ENCODE data around the gene UPF1.
"Not testable (repeated sequence)": the region's sequence is repeated elsewhere in the genome, so short reads cannot be mapped to it uniquely, and the experiment has no call there.

Gene UPF1

DNA sequence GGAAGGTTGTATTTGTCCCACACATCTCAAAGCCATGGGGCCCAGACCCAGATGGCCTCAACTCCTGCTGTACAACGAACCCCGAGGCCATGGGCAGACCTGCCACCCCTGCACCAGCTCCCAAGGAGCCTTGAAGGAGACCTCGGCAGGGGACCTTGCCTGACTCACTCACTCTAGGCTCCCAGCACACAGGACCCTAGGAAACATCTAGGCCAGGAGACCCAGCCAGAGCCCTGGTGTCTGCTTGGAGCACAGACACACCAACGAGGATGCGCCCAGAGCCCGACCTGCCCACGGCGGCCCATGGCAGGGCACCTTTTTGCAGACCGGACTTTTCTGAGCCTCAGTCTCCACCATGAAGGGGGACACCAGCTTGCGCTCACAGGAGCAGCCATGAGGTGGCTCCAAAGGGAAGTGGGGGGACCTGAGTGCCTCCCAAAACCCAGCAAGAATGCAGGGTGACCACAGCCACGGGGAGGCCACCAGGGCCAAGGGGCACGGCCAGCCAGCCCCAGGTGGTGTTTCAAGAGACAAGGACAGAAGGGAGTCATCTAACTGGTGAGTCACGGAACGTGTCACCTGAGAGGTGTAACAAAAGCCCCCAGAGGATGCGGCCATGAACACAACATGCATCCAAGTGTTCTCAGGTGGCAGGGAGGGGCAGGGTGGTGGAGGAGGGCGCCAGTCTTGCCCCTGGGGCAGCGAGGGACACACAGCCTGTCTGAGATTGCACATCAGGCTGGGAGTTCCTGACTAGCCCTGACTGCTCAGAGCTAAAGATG lies 69.1 kb downstream of the UPF1 start:
- Histone ChIP-seq H3K4me3 (ENCODE audit: low read length) (no peak overlapping the region), H2AK5ac (ENCODE audit: low read length) (no peak overlapping the region), H3K4me2 (ENCODE audit: low read length) (no peak overlapping the region), H3K4ac (ENCODE audit: low read depth, low read length) (no peak overlapping the region), H3K27ac (ENCODE audit: low read depth, low read length) (no peak overlapping the region), H3K4me1 (ENCODE audit: control insufficient read depth, low read depth, low read length) (no peaks in the 10 kb centered on the region), H3K36me3 (ENCODE audit: control insufficient read depth, insufficient read depth, low read length) (peaks cover 2% of the 10 kb centered on the region), H3K56ac (ENCODE audit: low read length) (no peak overlapping the region), H2BK120ac (ENCODE audit: low read depth, low read length) (no peak overlapping the region), H3K23ac (ENCODE audit: low read length) (no peak overlapping the region), H2BK5ac (ENCODE audit: low read length) (no peak overlapping the region), H3K79me2 (ENCODE audit: control insufficient read depth, insufficient read depth, low read length) (no peaks in the 10 kb centered on the region), H3K79me1 (ENCODE audit: low read length) (no peaks in the 10 kb centered on the region), H2BK15ac (replicated peaks; ENCODE audit: low read depth) (no peak overlapping the region), H3K9ac (ENCODE audit: low read length) (no peak overlapping the region), H4K5ac (ENCODE audit: low read length) (no peak overlapping the region), H3K27me3 (ENCODE audit: insufficient read depth, low read length, poor library complexity) (no peaks in the 10 kb centered on the region), H3K18ac (ENCODE audit: low read length) (no peak overlapping the region), H4K8ac (ENCODE audit: low read depth, low read length) (no peak overlapping the region)
- no CpG with 5 or more reads among the region's 17 CpGs for WGBS (ENCODE audit: extremely low coverage, insufficient coverage, low lambda C conversion rate)
- no peak for DNase-seq

DNA sequence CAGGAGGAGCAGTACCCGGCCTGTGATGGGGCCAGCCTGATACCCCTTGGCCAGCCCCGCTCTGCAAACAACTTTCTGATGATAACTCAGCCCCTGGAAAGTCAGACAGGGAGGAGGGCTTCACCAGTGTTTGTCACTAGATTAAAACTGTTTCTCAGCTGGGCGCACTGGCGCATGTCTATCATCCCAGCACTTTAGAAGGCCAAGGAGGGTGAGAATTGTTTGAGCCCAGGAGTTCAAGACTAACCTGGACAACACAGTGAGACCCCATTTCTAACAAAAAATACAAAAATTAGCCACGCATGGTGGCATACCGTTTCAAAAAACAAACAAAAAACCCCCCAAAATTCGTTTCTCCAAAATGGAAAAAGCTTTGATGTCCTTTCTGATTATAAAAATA lies 69.7 kb downstream of the UPF1 start:
- no peak overlapping the region for H2BK120ac ChIP-seq (ENCODE audit: low read depth, low read length)
- H4K8ac ChIP-seq (ENCODE audit: low read depth, low read length) = no peak overlapping the region
- no peak overlapping the region for H3K4me2 ChIP-seq (ENCODE audit: low read length)
- no peaks in the 10 kb centered on the region for H3K27me3 ChIP-seq (ENCODE audit: insufficient read depth, low read length, poor library complexity)
- no peak overlapping the region for H3K23ac ChIP-seq (ENCODE audit: low read length)
- no peak overlapping the region for H3K9ac ChIP-seq (ENCODE audit: low read length)
- no peak overlapping the region for H3K18ac ChIP-seq (ENCODE audit: low read length)
- no peak overlapping the region for H2BK5ac ChIP-seq (ENCODE audit: low read length)
- H3K4me3 ChIP-seq (ENCODE audit: low read length) = no peak overlapping the region
- DNase-seq = no peak
- H3K27ac ChIP-seq (ENCODE audit: low read depth, low read length) = no peak overlapping the region
- H3K4me1 ChIP-seq (ENCODE audit: control insufficient read depth, low read depth, low read length) = no peaks in the 10 kb centered on the region
- peaks cover 2% of the 10 kb centered on the region for H3K36me3 ChIP-seq (ENCODE audit: control insufficient read depth, insufficient read depth, low read length)
- WGBS (ENCODE audit: extremely low coverage, insufficient coverage, low lambda C conversion rate) = no CpG with 5 or more reads among the region's 7 CpGs
- no peaks in the 10 kb centered on the region for H3K79me2 ChIP-seq (ENCODE audit: control insufficient read depth, insufficient read depth, low read length)
- no peak overlapping the region for H2AK5ac ChIP-seq (ENCODE audit: low read length)
- H3K79me1 ChIP-seq (ENCODE audit: low read length) = no peaks in the 10 kb centered on the region
- H3K4ac ChIP-seq (ENCODE audit: low read depth, low read length) = no peak overlapping the region
- H4K5ac ChIP-seq (ENCODE audit: low read length) = no peak overlapping the region
- no peak overlapping the region for H3K56ac ChIP-seq (ENCODE audit: low read length)
- H2BK15ac ChIP-seq (replicated peaks; ENCODE audit: low read depth) = no peak overlapping the region

DNA sequence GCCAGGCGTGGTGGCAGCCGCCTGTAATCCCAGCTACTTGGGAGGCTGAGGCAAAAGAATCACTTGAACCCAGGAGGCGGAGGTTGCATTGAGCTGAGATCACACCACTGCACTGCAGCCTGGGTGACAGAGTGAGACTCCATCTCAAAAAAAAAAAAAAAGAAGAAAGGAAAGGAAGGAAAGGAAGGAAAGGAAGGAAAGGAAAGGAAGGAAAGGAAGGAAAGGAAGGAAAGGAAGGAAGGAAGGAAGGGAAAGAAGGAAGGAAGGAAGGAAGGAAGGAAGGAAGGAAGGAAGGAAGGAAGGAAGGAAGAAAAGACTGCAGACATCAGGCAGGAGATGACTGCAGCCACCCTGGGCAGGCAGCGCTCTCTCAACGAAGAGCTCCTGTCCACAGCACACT lies 70.8 kb downstream of the UPF1 start:
- H3K56ac ChIP-seq (ENCODE audit: low read length); DNase-seq; H3K27ac ChIP-seq (ENCODE audit: low read depth, low read length); H2BK15ac ChIP-seq (replicated peaks; ENCODE audit: low read depth); H3K4me2 ChIP-seq (ENCODE audit: low read length); H3K23ac ChIP-seq (ENCODE audit: low read length); H3K79me2 ChIP-seq (ENCODE audit: control insufficient read depth, insufficient read depth, low read length); H2BK120ac ChIP-seq (ENCODE audit: low read depth, low read length); H3K4ac ChIP-seq (ENCODE audit: low read depth, low read length); H3K27me3 ChIP-seq (ENCODE audit: insufficient read depth, low read length, poor library complexity); H3K79me1 ChIP-seq (ENCODE audit: low read length); H3K36me3 ChIP-seq (ENCODE audit: control insufficient read depth, insufficient read depth, low read length); H4K5ac ChIP-seq (ENCODE audit: low read length); H3K4me1 ChIP-seq (ENCODE audit: control insufficient read depth, low read depth, low read length); H3K9ac ChIP-seq (ENCODE audit: low read length); H2BK5ac ChIP-seq (ENCODE audit: low read length); H4K8ac ChIP-seq (ENCODE audit: low read depth, low read length); H3K18ac ChIP-seq (ENCODE audit: low read length); H3K4me3 ChIP-seq (ENCODE audit: low read length); H2AK5ac ChIP-seq (ENCODE audit: low read length): not testable (repeated sequence)
- WGBS (ENCODE audit: extremely low coverage, insufficient coverage, low lambda C conversion rate) = no CpG with 5 or more reads among the region's 5 CpGs

DNA sequence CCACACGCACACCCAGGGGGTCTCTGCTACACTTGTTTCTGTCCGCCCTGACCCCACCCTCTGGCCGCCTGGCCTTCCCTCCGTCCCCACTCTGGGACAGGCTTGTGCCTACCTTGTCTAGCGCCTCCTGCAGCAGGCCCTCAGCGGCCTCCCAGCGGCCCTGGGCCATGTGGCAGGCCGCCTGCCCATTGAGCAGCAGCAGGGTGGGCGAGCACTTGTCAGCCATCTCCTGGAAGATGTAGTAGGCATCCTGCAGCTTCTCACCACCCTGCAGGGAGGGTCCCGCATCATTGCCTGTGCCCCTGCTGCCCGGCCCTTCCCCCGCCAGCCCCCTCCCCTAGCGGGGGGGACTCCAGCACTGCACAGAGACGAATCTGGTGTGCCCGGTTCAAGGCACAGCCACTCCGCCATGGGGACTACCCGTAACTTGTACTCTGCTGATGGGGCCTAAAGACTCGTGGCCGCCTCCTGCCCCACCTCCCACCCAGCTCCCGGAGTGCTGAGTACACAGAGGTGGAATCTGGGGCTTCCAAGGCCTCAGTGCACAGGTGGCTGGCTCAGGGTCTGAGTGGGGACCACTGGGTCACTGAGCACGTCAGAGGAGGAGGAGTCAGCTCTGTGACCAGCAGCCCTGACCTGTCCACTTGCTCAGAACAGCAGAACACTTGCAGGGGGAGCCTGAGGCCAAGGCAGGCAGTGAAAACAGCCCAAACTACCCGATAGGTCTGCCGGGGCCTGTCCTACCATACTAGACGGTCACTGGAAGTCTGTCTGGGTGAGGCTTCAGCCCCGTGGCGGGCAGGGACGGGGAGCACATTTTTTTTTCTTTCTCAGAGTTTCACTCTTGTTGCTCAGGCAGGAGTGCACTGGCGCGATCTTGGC lies 71.6 kb downstream of the UPF1 start:
- no peak overlapping the region for H2BK15ac ChIP-seq (replicated peaks; ENCODE audit: low read depth)
- no peak overlapping the region for H3K4me2 ChIP-seq (ENCODE audit: low read length)
- H3K9ac ChIP-seq (ENCODE audit: low read length) = no peak overlapping the region
- H3K56ac ChIP-seq (ENCODE audit: low read length) = no peak overlapping the region
- H4K8ac ChIP-seq (ENCODE audit: low read depth, low read length) = no peak overlapping the region
- no peaks in the 10 kb centered on the region for H3K79me1 ChIP-seq (ENCODE audit: low read length)
- no peak overlapping the region for H3K4ac ChIP-seq (ENCODE audit: low read depth, low read length)
- DNase-seq = no peak
- no peak overlapping the region for H3K27ac ChIP-seq (ENCODE audit: low read depth, low read length)
- H3K23ac ChIP-seq (ENCODE audit: low read length) = no peak overlapping the region
- no peaks in the 10 kb centered on the region for H3K79me2 ChIP-seq (ENCODE audit: control insufficient read depth, insufficient read depth, low read length)
- H2BK120ac ChIP-seq (ENCODE audit: low read depth, low read length) = no peak overlapping the region
- no peaks in the 10 kb centered on the region for H3K27me3 ChIP-seq (ENCODE audit: insufficient read depth, low read length, poor library complexity)
- no peak overlapping the region for H2BK5ac ChIP-seq (ENCODE audit: low read length)
- no peak overlapping the region for H3K18ac ChIP-seq (ENCODE audit: low read length)
- H3K4me3 ChIP-seq (ENCODE audit: low read length) = no peak overlapping the region
- H4K5ac ChIP-seq (ENCODE audit: low read length) = no peak overlapping the region
- no peak overlapping the region for H2AK5ac ChIP-seq (ENCODE audit: low read length)
- H3K4me1 ChIP-seq (ENCODE audit: control insufficient read depth, low read depth, low read length) = no peaks in the 10 kb centered on the region
- WGBS (ENCODE audit: extremely low coverage, insufficient coverage, low lambda C conversion rate) = no CpG with 5 or more reads among the region's 29 CpGs
- H3K36me3 ChIP-seq (ENCODE audit: control insufficient read depth, insufficient read depth, low read length) = peaks cover 2% of the 10 kb centered on the region

DNA sequence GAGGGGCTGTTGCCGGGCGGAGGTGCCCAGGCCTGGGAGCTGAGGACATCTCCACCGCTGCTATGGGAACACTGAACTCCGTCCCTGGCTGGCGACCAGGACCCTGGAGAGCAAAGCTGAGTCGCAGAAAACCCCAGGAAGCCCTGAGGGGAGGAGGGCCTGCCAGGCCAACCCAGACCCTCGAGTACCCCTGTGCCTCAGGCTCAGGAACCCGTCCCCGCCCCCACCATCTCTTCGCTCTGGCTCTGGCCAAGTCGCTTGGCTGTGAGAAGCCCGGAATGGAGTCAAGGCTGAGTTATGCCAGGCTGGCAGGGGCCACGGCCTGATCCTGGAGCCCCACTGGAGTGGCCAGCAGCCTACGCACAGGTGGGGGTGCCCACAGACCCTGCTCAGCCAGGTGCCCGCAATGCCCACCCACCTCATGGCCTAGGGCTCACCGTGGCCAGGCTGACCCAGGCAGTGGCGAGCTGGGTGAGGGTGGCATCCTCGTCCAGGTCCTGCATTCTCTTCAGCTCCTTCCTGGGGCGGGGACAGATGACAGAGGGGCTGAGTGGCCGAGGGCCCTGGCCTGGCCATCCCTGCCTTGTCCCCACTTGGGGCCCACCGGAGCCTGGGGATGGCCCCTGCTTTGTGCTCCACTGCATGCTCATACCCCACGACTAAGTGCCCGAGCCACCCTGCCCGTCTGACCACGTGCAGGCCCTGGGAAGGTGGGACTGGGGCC lies 72.7 kb downstream of the UPF1 start:
- Histone ChIP-seq H2BK15ac (replicated peaks; ENCODE audit: low read depth) (no peak overlapping the region), H2BK5ac (ENCODE audit: low read length) (no peak overlapping the region), H3K18ac (ENCODE audit: low read length) (no peak overlapping the region), H3K9ac (ENCODE audit: low read length) (no peak overlapping the region), H3K4me2 (ENCODE audit: low read length) (no peak overlapping the region), H2BK120ac (ENCODE audit: low read depth, low read length) (no peak overlapping the region), H4K8ac (ENCODE audit: low read depth, low read length) (no peak overlapping the region), H2AK5ac (ENCODE audit: low read length) (no peak overlapping the region), H4K5ac (ENCODE audit: low read length) (no peak overlapping the region), H3K79me1 (ENCODE audit: low read length) (no peaks in the 10 kb centered on the region), H3K4me1 (ENCODE audit: control insufficient read depth, low read depth, low read length) (no peaks in the 10 kb centered on the region), H3K56ac (ENCODE audit: low read length) (no peak overlapping the region), H3K4ac (ENCODE audit: low read depth, low read length) (no peak overlapping the region), H3K27ac (ENCODE audit: low read depth, low read length) (no peak overlapping the region), H3K36me3 (ENCODE audit: control insufficient read depth, insufficient read depth, low read length) (peaks cover 2% of the 10 kb centered on the region), H3K27me3 (ENCODE audit: insufficient read depth, low read length, poor library complexity) (no peaks in the 10 kb centered on the region), H3K79me2 (ENCODE audit: control insufficient read depth, insufficient read depth, low read length) (no peaks in the 10 kb centered on the region), H3K4me3 (ENCODE audit: low read length) (no peak overlapping the region), H3K23ac (ENCODE audit: low read length) (no peak overlapping the region)
- WGBS (ENCODE audit: extremely low coverage, insufficient coverage, low lambda C conversion rate) = no CpG with 5 or more reads among the region's 25 CpGs
- no peak for DNase-seq
